Lower leg skin (tissue), 3 donors: ENCODE results near the gene SLC17A3.

Experiments
- POLR2A ChIP-seq, 2 donors: fragments of 450-650 bp; IDR thresholded peaks; one replicate each; pipeline ENCODE4 v1.6.1; 2016 to 2017; ENCODE audit warnings: antibody characterized with exemption in 2 of 2, mild to moderate bottlenecking in 1 of 2, moderate library complexity in 1 of 2
- TF ChIP-seq, protein P1 (sequence below), 3 donors: fragments of 450-650 bp; IDR thresholded peaks; one replicate each; pipeline ENCODE4 v1.5.1; 2016; ENCODE audit warnings: antibody characterized with exemption in 3 of 3, mild to moderate bottlenecking in 3 of 3, moderate library complexity in 2 of 3

- TF ChIP-seq, protein P1, sequence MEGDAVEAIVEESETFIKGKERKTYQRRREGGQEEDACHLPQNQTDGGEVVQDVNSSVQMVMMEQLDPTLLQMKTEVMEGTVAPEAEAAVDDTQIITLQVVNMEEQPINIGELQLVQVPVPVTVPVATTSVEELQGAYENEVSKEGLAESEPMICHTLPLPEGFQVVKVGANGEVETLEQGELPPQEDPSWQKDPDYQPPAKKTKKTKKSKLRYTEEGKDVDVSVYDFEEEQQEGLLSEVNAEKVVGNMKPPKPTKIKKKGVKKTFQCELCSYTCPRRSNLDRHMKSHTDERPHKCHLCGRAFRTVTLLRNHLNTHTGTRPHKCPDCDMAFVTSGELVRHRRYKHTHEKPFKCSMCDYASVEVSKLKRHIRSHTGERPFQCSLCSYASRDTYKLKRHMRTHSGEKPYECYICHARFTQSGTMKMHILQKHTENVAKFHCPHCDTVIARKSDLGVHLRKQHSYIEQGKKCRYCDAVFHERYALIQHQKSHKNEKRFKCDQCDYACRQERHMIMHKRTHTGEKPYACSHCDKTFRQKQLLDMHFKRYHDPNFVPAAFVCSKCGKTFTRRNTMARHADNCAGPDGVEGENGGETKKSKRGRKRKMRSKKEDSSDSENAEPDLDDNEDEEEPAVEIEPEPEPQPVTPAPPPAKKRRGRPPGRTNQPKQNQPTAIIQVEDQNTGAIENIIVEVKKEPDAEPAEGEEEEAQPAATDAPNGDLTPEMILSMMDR (IDR thresholded peaks at IDR 0.05): no peak
- TF ChIP-seq POLR2A (IDR thresholded peaks at IDR 0.05): no peak
Observed at GRCh38 chr6:25862199-25862598, 11.8 kb downstream of the SLC17A3 start.
